ENCODE measurements around the gene DSTN. TPM values are rescaled to one million over a fixed set of nuclear protein-coding genes. Genes with fewer than 3 reads are reported as not detected.
A peak's percentile ranks its signal among the peaks of the same experiment; 100 is the strongest.

Gene DSTN
- 860 TPM for total RNA-seq
- long read RNA-seq, transcript DSTN-201 (4 exons, 3,617 nt) = major isoform, 1,608 of 1,723 reads
- long read RNA-seq, transcript DSTN-203 (5 exons, 1,853 nt) = minor isoform, 38 of 1,723 reads
- long read RNA-seq, partial matches to known transcripts = 25 of 1,723 reads
- long read RNA-seq, other reads (novel, unspliced or antisense) = 51 of 1,723 reads

- peak; percentile 93 for ATAC-seq (ENCODE audit: poor library complexity)
- intact Hi-C loops (cut with DNase I) = no loop called here
- peak; percentile 95 for DNase-seq
Measured at GRCh38 chr20:17569616-17570346, at the start of gene DSTN. DSTN (plus strand) TSS chr20:17570075; CDS start chr20:17570209, 134 bp downstream.

- ATAC-seq (ENCODE audit: poor library complexity) = no peak
- intact Hi-C loops (cut with DNase I) = no loop called here
- DNase-seq = no peak
Measured at GRCh38 chr20:17520583-17520982, 49.3 kb upstream of the DSTN start.

GRCh38 chr20:17522528-17522927 is 47.3 kb upstream of the DSTN start:
- intact Hi-C loops (cut with DNase I) = no loop called here
- ATAC-seq (ENCODE audit: poor library complexity) = no peak

GRCh38 chr20:17523326-17523725 is 46.5 kb upstream of the DSTN start:
- intact Hi-C loops (cut with DNase I) = no loop called here
- DNase-seq = no peak
- no peak for ATAC-seq (ENCODE audit: poor library complexity)

More at GRCh38 chr20:17522528-17522927, 47.3 kb upstream of the DSTN start:
- DNase-seq = no peak

GRCh38 chr20:17524560-17524959 is 45.3 kb upstream of the DSTN start:
- ATAC-seq (ENCODE audit: poor library complexity) (no peak), DNase-seq (no peak)
- intact Hi-C loops (cut with DNase I) = no loop called here

- no peak for ATAC-seq (ENCODE audit: poor library complexity)
- intact Hi-C loops (cut with DNase I) = no loop called here
Measured at GRCh38 chr20:17525132-17525531, 44.7 kb upstream of the DSTN start.

GRCh38 chr20:17525650-17526049 is 44.2 kb upstream of the DSTN start:
- intact Hi-C loops (cut with DNase I) = no loop called here
- no peak for ATAC-seq (ENCODE audit: poor library complexity)
- no peak for DNase-seq

More at GRCh38 chr20:17525132-17525531, 44.7 kb upstream of the DSTN start:
- DNase-seq = no peak

- ATAC-seq (ENCODE audit: poor library complexity) (no peak), DNase-seq (no peak)
- intact Hi-C loops (cut with DNase I) = no loop called here
Measured at GRCh38 chr20:17529586-17529985, 40.3 kb upstream of the DSTN start.

GRCh38 chr20:17530153-17530552 is 39.7 kb upstream of the DSTN start:
- ATAC-seq (ENCODE audit: poor library complexity) (no peak), DNase-seq (no peak)
- intact Hi-C loops (cut with DNase I) = loop anchor here (10.0 kb wide), 1 partner anchor 375 kb away; no protein-coding TSS in a partner anchor

- DNase-seq = peak; percentile 68
- intact Hi-C loops (cut with DNase I) = loop anchor here (10.0 kb wide), 1 partner anchor 374 kb away; no protein-coding TSS in a partner anchor
- ATAC-seq (ENCODE audit: poor library complexity) = peak; percentile 91
Measured at GRCh38 chr20:17530716-17531664, 38.9 kb upstream of the DSTN start, which contains the start of gene BFSP1. BFSP1 (minus strand) TSS chr20:17531379; CDS start chr20:17531329, 50 bp downstream.

GRCh38 chr20:17531665-17532025 is 38.2 kb upstream of the DSTN start:
- intact Hi-C loops (cut with DNase I) = loop anchor here (10.0 kb wide), 1 partner anchor 373 kb away; no protein-coding TSS in a partner anchor
- DNase-seq (no peak), ATAC-seq (ENCODE audit: poor library complexity) (no peak)

GRCh38 chr20:17533396-17533795 is 36.5 kb upstream of the DSTN start:
- intact Hi-C loops (cut with DNase I) = loop anchor here (10.0 kb wide), 1 partner anchor 371 kb away; no protein-coding TSS in a partner anchor
- DNase-seq (no peak), ATAC-seq (ENCODE audit: poor library complexity) (no peak)

- DNase-seq (no peak), ATAC-seq (ENCODE audit: poor library complexity) (no peak)
- intact Hi-C loops (cut with DNase I) = loop anchor here (10.0 kb wide), 1 partner anchor 371 kb away; no protein-coding TSS in a partner anchor
Measured at GRCh38 chr20:17534077-17534476, 35.8 kb upstream of the DSTN start.

GRCh38 chr20:17536944-17537444 is 32.9 kb upstream of the DSTN start:
- peak; percentile 98 for ATAC-seq (ENCODE audit: poor library complexity)
- intact Hi-C loops (cut with DNase I) = loop anchor here (2.0 to 10.0 kb wide), 2 partner anchors 80 to 368 kb away; no protein-coding TSS in a partner anchor

GRCh38 chr20:17537959-17538358 is 31.9 kb upstream of the DSTN start:
- intact Hi-C loops (cut with DNase I) = loop anchor here (2.0 to 10.0 kb wide), 2 partner anchors 79 to 367 kb away; no protein-coding TSS in a partner anchor

More at GRCh38 chr20:17536944-17537444, 32.9 kb upstream of the DSTN start:
- peak; percentile 60 for DNase-seq

GRCh38 chr20:17538517-17539170 is 31.2 kb upstream of the DSTN start:
- ATAC-seq (ENCODE audit: poor library complexity) (no peak), DNase-seq (no peak)
- intact Hi-C loops (cut with DNase I) = loop anchor here (10.0 kb wide), 1 partner anchor 366 kb away; no protein-coding TSS in a partner anchor

More at GRCh38 chr20:17537959-17538358, 31.9 kb upstream of the DSTN start:
- DNase-seq = no peak
- ATAC-seq (ENCODE audit: poor library complexity) = no peak

GRCh38 chr20:17541596-17541995 is 28.3 kb upstream of the DSTN start:
- ATAC-seq (ENCODE audit: poor library complexity) (no peak), DNase-seq (no peak)
- intact Hi-C loops (cut with DNase I) = no loop called here

GRCh38 chr20:17541996-17542395 is 27.9 kb upstream of the DSTN start:
- intact Hi-C loops (cut with DNase I) = no loop called here
- no peak for ATAC-seq (ENCODE audit: poor library complexity)
- DNase-seq = no peak
